Stimulated activated CD4-positive, alpha-beta T cell treated with anti-CD3 and anti-CD28 coated beads, Interleukin-2, amount 100 ng/mL, for 48 hours (primary cell): ENCODE results near the gene ATAD3A.
"Not testable (repeated sequence)": the region's sequence is repeated elsewhere in the genome, so short reads cannot be mapped to it uniquely, and the experiment has no call there.

ENCODE experiments used
- DNase-seq, 2 donors: peaks; one replicate each; pipeline ENCODE4 v3.0.0-alpha.2; 2020

Gene ATAD3A

GRCh38 chr1:1511533-1512285, at the start of gene ATAD3A:
ATAD3A (plus strand) TSS chr1:1512162; CDS start chr1:1512269, 107 bp downstream.
- peak; percentile 94 to 95 for DNase-seq

GRCh38 chr1:1462318-1462966, 49.5 kb upstream of the ATAD3A start:
- DNase-seq = no peak

GRCh38 chr1:1463312-1463711, 48.6 kb upstream of the ATAD3A start:
- DNase-seq = no peak

- not testable (repeated sequence) for DNase-seq
Measured at GRCh38 chr1:1468196-1468985, 43.6 kb upstream of the ATAD3A start.

GRCh38 chr1:1470626-1471388, 41.2 kb upstream of the ATAD3A start:
- DNase-seq = no peak

- DNase-seq = peak; percentile 93 to 94
Measured at GRCh38 chr1:1471389-1472052, 40.4 kb upstream of the ATAD3A start, which contains the start of gene ATAD3B. ATAD3B (plus strand) TSS chr1:1471765; CDS start chr1:1471885, 120 bp downstream.

- DNase-seq = not testable (repeated sequence)
Measured at GRCh38 chr1:1472053-1472876, 39.7 kb upstream of the ATAD3A start.

GRCh38 chr1:1476011-1476410, 36.0 kb upstream of the ATAD3A start:
- DNase-seq = not testable (repeated sequence)

- DNase-seq = no peak
Measured at GRCh38 chr1:1477206-1477605, 34.8 kb upstream of the ATAD3A start.

GRCh38 chr1:1479547-1480487, 32.1 kb upstream of the ATAD3A start:
- no peak for DNase-seq

GRCh38 chr1:1480488-1480867, 31.5 kb upstream of the ATAD3A start:
- DNase-seq = not testable (repeated sequence)

GRCh38 chr1:1481811-1482210, 30.2 kb upstream of the ATAD3A start:
- not testable (repeated sequence) for DNase-seq

- DNase-seq = no peak
Measured at GRCh38 chr1:1482856-1483255, 29.1 kb upstream of the ATAD3A start.

GRCh38 chr1:1483714-1484113, 28.2 kb upstream of the ATAD3A start:
- no peak for DNase-seq

GRCh38 chr1:1484976-1485750, 26.8 kb upstream of the ATAD3A start:
- DNase-seq = not testable (repeated sequence)

GRCh38 chr1:1485755-1486317, 26.1 kb upstream of the ATAD3A start:
- not testable (repeated sequence) for DNase-seq

- DNase-seq = no peak
Measured at GRCh38 chr1:1487701-1488100, 24.3 kb upstream of the ATAD3A start.

GRCh38 chr1:1489231-1489630, 22.7 kb upstream of the ATAD3A start:
- DNase-seq = no peak

GRCh38 chr1:1489861-1490260, 22.1 kb upstream of the ATAD3A start:
- no peak for DNase-seq
